Stimulated activated naive CD4-positive, alpha-beta T cell treated with Interleukin-2 at 50 U/mL for 16 hours (primary cell): ENCODE data around the gene P3H1.
"Not testable (repeated sequence)": the region's sequence is repeated elsewhere in the genome, so short reads cannot be mapped to it uniquely, and the experiment has no call there.

ENCODE experiments used
- DNase-seq: peaks from one replicate; lab custom pipeline; 2025; lab: John Stamatoyannopoulos, UW

P3H1 gene

GRCh38 chr1:42773420-42773819 lies 6.6 kb upstream of the P3H1 start:
- DNase-seq, result no peak

DNA sequence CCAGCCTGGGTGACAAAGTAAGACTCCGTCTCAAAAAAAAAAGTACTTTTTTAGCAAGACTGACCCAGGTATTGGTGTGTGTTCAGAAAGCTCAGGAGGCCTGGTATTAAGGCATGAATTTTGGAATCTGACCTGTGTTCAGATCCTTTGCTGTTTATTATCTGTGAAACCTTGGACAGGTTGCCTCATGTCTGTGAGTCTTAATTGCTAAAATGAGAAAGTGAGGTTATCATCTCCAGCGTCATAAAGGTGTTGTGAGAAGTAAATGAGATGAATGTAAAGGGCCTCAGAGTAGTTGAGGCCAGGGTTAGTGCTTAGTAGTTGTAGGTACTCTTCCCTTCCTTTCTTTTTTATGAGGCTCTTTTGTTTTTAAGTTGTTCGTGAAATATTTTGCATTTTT lies 3.0 kb upstream of the P3H1 start:
- no peak for DNase-seq

- DNase-seq, result no peak
These were observed 1.3 kb upstream of the P3H1 start for GRCh38 chr1:42768172-42768571.

DNA sequence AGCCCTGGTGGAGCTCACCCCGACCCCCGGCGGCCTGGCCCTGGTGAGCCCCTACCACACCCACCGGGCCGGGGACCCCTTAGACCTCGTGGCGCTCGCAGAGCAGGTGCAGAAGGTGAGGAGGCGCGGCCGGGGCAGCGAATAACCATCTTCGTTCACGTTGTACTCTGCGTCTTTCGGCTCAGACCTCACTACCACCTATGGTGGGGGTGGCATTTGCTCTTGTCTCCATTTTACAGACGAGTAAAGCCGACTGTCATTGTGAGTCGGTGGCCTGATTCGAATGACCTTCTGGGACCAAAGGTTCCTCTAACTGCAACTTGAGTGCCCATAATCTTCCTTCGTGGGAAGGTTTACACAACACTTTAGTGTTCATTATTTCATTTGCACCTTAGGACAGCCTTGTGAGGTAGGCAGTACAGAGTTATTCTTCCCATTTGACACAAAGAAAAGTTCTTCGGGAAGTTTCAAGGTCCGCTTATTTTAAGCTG lies 727 bp upstream of the P3H1 start:
- no peak for DNase-seq

DNA sequence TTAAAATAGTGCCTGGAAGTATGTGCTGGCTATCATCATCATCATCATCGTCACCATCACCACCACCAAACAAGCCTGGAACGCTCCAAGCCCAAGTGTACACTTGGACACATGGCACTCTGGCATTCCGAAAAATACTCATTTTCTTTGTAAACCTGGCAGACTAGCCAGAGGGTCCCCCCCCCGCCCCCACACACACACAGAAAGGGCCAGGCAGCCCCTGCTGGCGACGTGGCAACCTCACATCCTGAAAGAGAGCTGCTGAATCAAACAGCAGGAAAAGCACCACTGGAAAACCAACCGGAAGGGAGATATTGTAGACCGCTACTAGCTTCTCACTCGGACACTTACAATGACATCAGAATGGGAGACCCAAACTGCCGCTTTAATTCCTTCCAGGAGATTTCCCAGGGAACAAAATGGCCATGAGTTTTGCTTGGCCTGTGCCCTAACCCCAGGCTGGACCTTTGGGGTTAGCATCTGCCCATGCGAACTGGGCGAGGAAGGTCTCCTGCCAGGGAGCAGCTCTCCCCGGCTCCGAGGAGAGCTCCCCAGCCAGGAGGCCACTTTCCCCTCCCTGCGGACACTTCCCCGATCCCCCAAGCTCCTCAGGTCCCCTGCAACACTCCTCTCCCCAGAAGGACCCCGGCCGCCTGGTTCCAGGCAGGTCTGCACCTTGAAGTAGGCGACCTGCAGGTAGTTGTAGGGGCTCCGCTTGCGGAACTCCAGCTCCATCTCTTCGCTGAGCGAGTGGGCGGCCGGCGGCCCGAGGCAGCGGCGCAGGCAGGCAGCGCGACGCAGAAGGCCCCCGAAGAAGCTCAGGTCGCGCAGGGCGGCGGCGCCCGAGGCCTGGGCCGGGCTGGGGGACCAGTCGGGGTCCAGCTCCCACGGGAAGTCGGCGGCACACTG lies 742 bp downstream of the P3H1 start:
- peak; percentile 50 for DNase-seq

- no peak for DNase-seq
These were observed 1.6 kb downstream of the P3H1 start for GRCh38 chr1:42765269-42765668.

GRCh38 chr1:42762269-42762668 lies 4.6 kb downstream of the P3H1 start:
- no peak for DNase-seq

GRCh38 chr1:42761567-42761966 lies 5.3 kb downstream of the P3H1 start:
- no peak for DNase-seq

DNA sequence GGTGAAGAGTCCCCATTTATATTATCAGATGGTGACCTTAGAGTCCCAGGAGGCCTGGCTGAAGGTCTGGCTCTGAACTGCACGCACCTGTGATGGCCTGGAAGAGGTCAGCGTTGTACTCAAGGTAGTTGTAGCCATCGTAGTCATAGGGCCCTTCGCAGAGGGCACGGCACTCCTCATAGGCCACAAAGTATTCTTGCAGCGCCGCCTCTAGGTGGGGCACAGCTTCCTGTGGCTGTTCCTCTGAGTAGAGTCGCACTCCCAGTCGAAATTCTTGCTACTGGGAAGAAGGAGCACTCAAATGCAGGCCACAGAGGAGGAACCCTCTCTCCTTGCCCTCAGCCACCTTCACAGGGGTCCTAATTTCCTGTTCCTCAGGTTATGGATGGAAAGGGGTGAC lies 7.7 kb downstream of the P3H1 start:
- DNase-seq, result no peak

- no peak for DNase-seq
These were observed 8.2 kb downstream of the P3H1 start for GRCh38 chr1:42758641-42759040.

- DNase-seq, result no peak
These were observed 8.9 kb downstream of the P3H1 start for GRCh38 chr1:42757892-42758275.

- DNase-seq, result no peak
These were observed 9.6 kb downstream of the P3H1 start for GRCh38 chr1:42756956-42757891.

GRCh38 chr1:42753070-42753469 lies 13.8 kb downstream of the P3H1 start:
- DNase-seq, result no peak

DNA sequence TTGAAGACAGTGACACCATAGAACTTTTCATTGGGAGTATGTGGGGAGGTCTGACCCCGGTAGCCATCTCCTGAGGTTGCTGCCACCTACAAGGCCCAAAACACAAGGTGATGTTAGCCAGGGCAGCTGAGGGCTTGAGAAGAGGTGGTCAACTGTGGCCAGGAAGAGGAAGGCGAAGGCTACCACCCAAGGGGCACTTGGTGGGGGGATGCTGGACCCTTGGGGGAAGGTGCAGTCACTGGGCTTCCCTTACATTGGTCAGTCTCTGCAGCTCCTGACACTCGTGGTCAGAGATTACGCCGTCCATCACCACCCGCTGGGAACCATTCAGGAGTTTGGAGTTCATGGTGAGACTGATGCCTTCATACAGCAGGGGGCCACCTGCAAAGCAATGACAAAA lies 14.5 kb downstream of the P3H1 start:
- no peak for DNase-seq

DNA sequence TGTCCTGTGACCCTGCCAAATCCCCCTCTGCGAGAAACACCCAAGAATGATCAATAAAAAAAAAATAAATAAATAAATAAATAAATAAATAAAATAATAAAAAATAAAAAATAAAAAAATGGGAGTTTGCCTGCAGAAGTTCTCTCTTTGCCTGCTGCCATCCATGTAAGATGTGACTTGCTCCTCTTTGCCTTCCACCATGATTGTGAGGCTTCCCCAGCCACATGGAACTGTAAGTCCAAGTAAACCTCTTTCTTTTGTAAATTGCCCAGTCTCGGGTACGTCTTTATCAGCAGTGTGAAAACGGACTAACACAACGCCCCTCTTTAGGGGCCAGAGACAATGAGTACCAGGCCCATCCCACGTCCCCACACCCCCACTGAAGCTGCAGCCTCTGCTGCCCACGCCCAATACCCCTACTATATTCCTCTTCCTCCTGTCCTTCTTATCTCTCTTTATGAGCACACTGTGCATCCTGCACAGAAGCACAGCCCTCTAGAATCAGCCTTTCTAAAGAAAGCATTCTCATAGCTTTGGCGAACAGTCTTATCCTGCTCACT lies 15.2 kb downstream of the P3H1 start:
- DNase-seq, result not testable (repeated sequence)

GRCh38 chr1:42750041-42750440 lies 16.8 kb downstream of the P3H1 start:
- no peak for DNase-seq

DNA sequence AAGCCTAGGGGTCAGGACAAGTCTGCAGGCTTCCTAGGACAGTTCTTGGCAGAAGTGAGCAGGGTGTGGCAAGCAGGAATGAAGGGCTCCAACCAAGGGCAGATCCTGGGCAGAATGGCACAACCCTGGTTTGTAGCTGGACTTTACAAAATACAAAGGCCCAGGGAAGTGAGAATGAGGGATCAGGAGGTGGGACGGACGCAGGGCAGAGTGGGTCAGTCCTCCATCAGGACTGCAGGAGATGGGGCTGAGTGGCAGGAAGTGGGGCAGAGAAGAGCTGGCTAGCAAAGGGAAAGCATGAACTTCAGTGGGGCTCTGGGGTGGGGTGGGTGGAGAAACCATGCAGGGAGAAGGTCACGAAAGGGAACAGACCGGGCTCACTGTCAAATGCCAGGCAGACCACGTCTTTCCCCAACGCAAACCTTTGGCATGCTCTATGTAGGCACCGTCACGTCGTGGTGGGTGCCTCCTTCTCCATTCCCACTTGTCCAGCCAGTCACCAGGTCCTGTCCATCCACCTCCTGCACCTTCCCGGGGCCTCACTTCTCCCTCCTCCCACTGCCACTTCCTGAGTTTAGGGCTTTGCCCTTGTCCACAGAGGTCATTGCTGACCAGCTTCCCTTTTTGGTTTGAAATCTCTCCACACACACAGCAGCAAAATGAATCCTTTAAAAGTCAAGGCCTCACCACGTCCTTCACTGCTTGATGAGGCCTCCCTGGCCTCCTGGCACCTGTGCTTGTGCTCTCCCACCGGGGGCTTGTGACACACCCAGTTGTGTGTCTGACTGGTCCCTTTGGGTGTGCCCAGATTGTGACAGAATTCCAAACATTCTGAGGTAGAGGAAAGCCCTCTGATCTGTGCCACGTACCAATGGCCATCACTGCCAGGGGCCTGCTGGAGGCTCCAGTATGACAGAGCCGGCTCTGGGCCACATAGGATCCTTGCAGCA lies 18.1 kb downstream of the P3H1 start:
- no peak for DNase-seq

DNA sequence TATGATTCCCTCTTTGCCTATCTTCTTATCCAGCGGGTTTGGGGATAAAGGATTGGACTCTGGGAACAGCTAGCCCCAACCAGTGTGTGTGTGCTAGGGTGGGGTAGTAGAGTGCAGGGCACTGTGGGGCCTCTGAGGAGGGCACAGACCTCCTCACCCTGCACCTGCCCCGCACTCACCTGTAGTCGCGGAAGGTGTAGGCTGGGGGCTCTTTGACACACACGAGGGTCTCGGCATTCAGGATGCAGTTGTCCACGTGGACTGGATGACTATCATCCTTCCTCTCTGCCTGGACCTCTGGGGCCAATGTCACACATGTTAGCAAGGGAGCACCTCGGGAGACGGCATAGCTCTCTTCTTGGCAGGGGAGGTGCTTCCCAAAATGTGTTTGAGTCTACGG lies 18.8 kb downstream of the P3H1 start:
- no peak for DNase-seq

GRCh38 chr1:42747125-42747524 lies 19.7 kb downstream of the P3H1 start:
- peak; percentile 34 for DNase-seq

DNA sequence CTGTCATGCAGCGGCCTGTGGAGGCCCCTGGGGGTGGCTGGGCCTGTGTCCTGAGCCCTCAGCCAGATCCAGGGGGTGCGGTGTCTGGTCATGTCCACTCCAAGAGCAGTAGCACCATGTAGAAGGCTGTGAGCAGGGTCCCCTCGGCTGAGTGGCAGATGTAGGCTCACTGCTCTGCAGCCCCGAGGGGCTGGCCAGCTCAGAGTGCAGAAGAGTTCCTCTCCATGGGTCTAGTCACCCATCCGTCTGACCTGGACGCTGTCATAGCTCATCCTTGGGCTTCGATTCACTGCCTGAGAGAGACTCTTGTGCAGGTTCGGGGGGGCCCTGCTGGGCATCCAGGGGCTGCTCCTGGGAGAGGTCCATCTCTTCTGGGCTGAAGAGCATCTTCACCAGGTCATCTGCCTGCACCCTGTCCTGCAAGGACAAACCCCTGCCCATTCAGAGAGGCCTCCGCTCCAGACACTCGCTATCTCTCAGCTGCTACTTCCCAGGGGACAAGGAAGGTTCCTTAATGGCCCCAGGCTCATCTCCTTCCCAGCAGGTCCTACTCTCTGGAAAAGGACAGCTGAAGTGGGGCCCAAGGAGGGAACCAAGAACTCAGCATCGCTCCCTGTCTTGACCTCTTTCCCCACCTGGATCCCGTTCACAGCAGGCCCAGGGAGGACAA lies 20.3 kb downstream of the P3H1 start:
- DNase-seq, result no peak

- no peak for DNase-seq
These were observed 21.0 kb downstream of the P3H1 start for GRCh38 chr1:42745851-42746250.
